Measurements from ENCODE around the gene CLEC17A. TPM values are rescaled to one million over a fixed set of nuclear protein-coding genes. Genes with fewer than 3 reads are reported as not detected.
A peak's percentile ranks its signal among the peaks of the same experiment; 100 is the strongest.
"Not testable (repeated sequence)": the region's sequence is repeated elsewhere in the genome, so short reads cannot be mapped to it uniquely, and the experiment has no call there.

CLEC17A gene
- total RNA-seq, 1 donor from 2014 or later: not detected

GRCh38 chr19:14615623-14616022, 32.7 kb downstream of the CLEC17A start:
- DNase-seq (ENCODE audit: missing footprints) (no peak), ATAC-seq (no peak)
- intact Hi-C loops (cut with DNase I): no loop called here

- no peak for DNase-seq (ENCODE audit: missing footprints)
- no peak for ATAC-seq
- intact Hi-C loops (cut with DNase I): no loop called here
Measured at GRCh38 chr19:14616407-14616806, 33.5 kb downstream of the CLEC17A start.

GRCh38 chr19:14619404-14619803, 36.5 kb downstream of the CLEC17A start:
- intact Hi-C loops (cut with DNase I): no loop called here
- no peak for DNase-seq (ENCODE audit: missing footprints)
- no peak for ATAC-seq

GRCh38 chr19:14624491-14624890, 41.6 kb downstream of the CLEC17A start:
- DNase-seq (ENCODE audit: missing footprints); intact Hi-C loops (cut with DNase I): not testable (repeated sequence)

GRCh38 chr19:14629557-14629956, 46.7 kb downstream of the CLEC17A start:
- intact Hi-C loops (cut with DNase I): no loop called here
- DNase-seq (ENCODE audit: missing footprints) (no peak), ATAC-seq (no peak)

More at GRCh38 chr19:14624491-14624890, 41.6 kb downstream of the CLEC17A start:
- ATAC-seq: not testable (repeated sequence)

- intact Hi-C loops (cut with DNase I): no loop called here
- no peak for DNase-seq (ENCODE audit: missing footprints)
- no peak for ATAC-seq
Measured at GRCh38 chr19:14632286-14632685, 49.4 kb downstream of the CLEC17A start.

GRCh38 chr19:14639536-14640277, 56.8 kb downstream of the CLEC17A start:
- intact Hi-C loops (cut with DNase I): no loop called here
- no peak for DNase-seq (ENCODE audit: missing footprints)
- no peak for ATAC-seq

GRCh38 chr19:14648506-14648905, 65.6 kb downstream of the CLEC17A start:
- no peak for DNase-seq (ENCODE audit: missing footprints)

GRCh38 chr19:14649020-14649419, 66.1 kb downstream of the CLEC17A start:
- ATAC-seq: no peak
- intact Hi-C loops (cut with DNase I): no loop called here

More at GRCh38 chr19:14648506-14648905, 65.6 kb downstream of the CLEC17A start:
- ATAC-seq: no peak
- intact Hi-C loops (cut with DNase I): no loop called here

GRCh38 chr19:14650161-14650560, 67.3 kb downstream of the CLEC17A start:
- ATAC-seq (no peak), DNase-seq (ENCODE audit: missing footprints) (no peak)
- intact Hi-C loops (cut with DNase I): no loop called here

More at GRCh38 chr19:14649020-14649419, 66.1 kb downstream of the CLEC17A start:
- DNase-seq (ENCODE audit: missing footprints): no peak

- no peak for DNase-seq (ENCODE audit: missing footprints)
- ATAC-seq: no peak
- intact Hi-C loops (cut with DNase I): no loop called here
Measured at GRCh38 chr19:14654786-14655560, 72.1 kb downstream of the CLEC17A start.

GRCh38 chr19:14655726-14656125, 72.8 kb downstream of the CLEC17A start:
- intact Hi-C loops (cut with DNase I): no loop called here
- DNase-seq (ENCODE audit: missing footprints) (no peak), ATAC-seq (no peak)

- intact Hi-C loops (cut with DNase I): no loop called here
- no peak for ATAC-seq
- DNase-seq (ENCODE audit: missing footprints): no peak
Measured at GRCh38 chr19:14659874-14660489, 77.1 kb downstream of the CLEC17A start.

GRCh38 chr19:14661372-14661924, 78.6 kb downstream of the CLEC17A start:
- intact Hi-C loops (cut with DNase I): no loop called here
- ATAC-seq (peak; percentile 16), DNase-seq (ENCODE audit: missing footprints) (no peak)

Other genes starting within 250 kb of the CLEC17A start
- gene ADGRE5, start 201.6 kb upstream of the CLEC17A start, total RNA-seq: 32.6 TPM
- 32.2 TPM for gene DDX39A, start 163.7 kb upstream of the CLEC17A start, total RNA-seq
- gene PKN1, start 149.8 kb upstream of the CLEC17A start, total RNA-seq: 149 TPM
- not detected for gene PTGER1, start 107.7 kb upstream of the CLEC17A start, total RNA-seq
- 50.0 TPM for gene GIPC1, start 87.0 kb upstream of the CLEC17A start, total RNA-seq
- gene DNAJB1, start 64.7 kb upstream of the CLEC17A start, total RNA-seq: 46.9 TPM
- gene TECR, start 53.5 kb upstream of the CLEC17A start, total RNA-seq: 77.4 TPM
- 529 TPM for gene NDUFB7, start 11.0 kb upstream of the CLEC17A start, total RNA-seq
- 0.11 TPM for gene ADGRE3, start 91.8 kb downstream of the CLEC17A start, total RNA-seq
- gene ZNF333, start 107.0 kb downstream of the CLEC17A start, total RNA-seq: 6.1 TPM
- gene ADGRE2, start 195.5 kb downstream of the CLEC17A start, total RNA-seq: 0.87 TPM

Data from Right ventricle myocardium inferior (tissue), 1 donor.